Glutamatergic neuron (in vitro differentiated cells): ENCODE results near the gene BMP2. TPM values are rescaled to one million over a fixed set of nuclear protein-coding genes. Genes with fewer than 3 reads are reported as not detected.

Experiments used
- DNase-seq: peaks from one replicate; pipeline ENCODE4 v3.0.0; 2022
- H3K27ac Mint-ChIP-seq: one replicate; pipeline ENCODE4 v1.8.0; 2020; ENCODE audit warnings: mild to moderate bottlenecking, mixed read lengths, inconsistent platforms; ENCODE audit not compliant: unreplicated experiment
- H3K27me3 Mint-ChIP-seq: one replicate; pipeline ENCODE4 v1.8.0; 2020; ENCODE audit warnings: mild to moderate bottlenecking, moderate library complexity, mixed read lengths, inconsistent platforms; ENCODE audit not compliant: unreplicated experiment
- H3K36me3 Mint-ChIP-seq: one replicate; pipeline ENCODE4 v1.8.0; 2020; ENCODE audit warnings: mild to moderate bottlenecking, mixed read lengths, inconsistent platforms; ENCODE audit not compliant: unreplicated experiment
- H3K4me1 Mint-ChIP-seq: one replicate; pipeline ENCODE4 v1.8.0; 2020; ENCODE audit warnings: mild to moderate bottlenecking, low read depth, mixed read lengths, inconsistent platforms; ENCODE audit not compliant: unreplicated experiment
- H3K4me3 Mint-ChIP-seq: one replicate; pipeline ENCODE4 v1.8.0; 2020; ENCODE audit warnings: mild to moderate bottlenecking, mixed read lengths, inconsistent platforms; ENCODE audit not compliant: unreplicated experiment
- H3K9me3 Mint-ChIP-seq: one replicate; pipeline ENCODE4 v1.8.0; 2020; ENCODE audit warnings: mild to moderate bottlenecking, moderate library complexity, mixed read lengths, inconsistent platforms; ENCODE audit not compliant: unreplicated experiment
- long read RNA-seq: library from polyadenylated mRNA; unstranded; transcript quantifications from one replicate; pipeline ENCODE4 v2.0.0, GENCODE V29; 2020; ENCODE audit not compliant: unreplicated experiment
- total RNA-seq: library from RNA; stranded (reverse); fragmentation: NEBNext Ultra II Directional; extraction: Animal tissue kit (Norgen Biotek cat#: 25700); gene quantifications from one replicate; pipeline ENCODE4 v1.2.1, GENCODE V29; 2021; ENCODE audit not compliant: unreplicated experiment
- TF ChIP-seq, protein P1 (sequence below): fragments of 200-600 bp; sonication (generic); IDR thresholded peaks from one replicate; pipeline ENCODE4 v1.5.0; 2021; ENCODE audit not compliant: partially characterized antibody, unreplicated experiment

The BMP2 gene
- 0.66 TPM for total RNA-seq
- long read RNA-seq, partial matches to known transcripts: 0 of 1 reads
- long read RNA-seq, other reads (novel, unspliced or antisense): 0 of 1 reads

DNA sequence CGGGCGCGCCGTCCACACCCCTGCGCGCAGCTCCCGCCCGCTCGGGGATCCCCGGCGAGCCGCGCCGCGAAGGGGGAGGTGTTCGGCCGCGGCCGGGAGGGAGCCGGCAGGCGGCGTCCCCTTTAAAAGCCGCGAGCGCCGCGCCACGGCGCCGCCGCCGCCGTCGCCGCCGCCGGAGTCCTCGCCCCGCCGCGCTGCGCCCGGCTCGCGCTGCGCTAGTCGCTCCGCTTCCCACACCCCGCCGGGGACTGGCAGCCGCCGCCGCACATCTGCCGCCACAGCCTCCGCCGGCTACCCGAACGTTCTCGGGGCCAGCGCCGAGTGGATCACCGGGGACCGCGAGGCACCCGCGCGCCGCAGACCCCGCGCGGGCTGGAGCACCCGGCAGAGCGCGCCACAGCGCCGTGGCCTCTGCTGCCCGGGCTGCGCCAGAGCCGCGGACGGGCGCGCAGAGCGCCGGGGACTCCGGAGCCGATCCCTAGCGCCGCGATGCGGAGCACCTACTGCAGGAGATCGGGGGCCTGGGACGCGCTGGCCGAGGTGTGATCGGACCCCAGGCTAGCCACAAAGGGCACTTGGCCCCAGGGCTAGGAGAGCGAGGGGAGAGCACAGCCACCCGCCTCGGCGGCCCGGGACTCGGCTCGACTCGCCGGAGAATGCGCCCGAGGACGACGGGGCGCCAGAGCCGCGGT, at the start of gene BMP2:
Gene BMP2 (plus strand): TSS at position 151 of the 692 bp plus-strand sequence. CDS start 2,441 bp downstream, outside the sequence.
- H3K36me3 Mint-ChIP-seq: no peaks in the 10 kb centered on the region
- H3K9me3 Mint-ChIP-seq: peaks cover 10% of the 10 kb centered on the region
- DNase-seq: peak; percentile 70
- TF ChIP-seq, protein P1, sequence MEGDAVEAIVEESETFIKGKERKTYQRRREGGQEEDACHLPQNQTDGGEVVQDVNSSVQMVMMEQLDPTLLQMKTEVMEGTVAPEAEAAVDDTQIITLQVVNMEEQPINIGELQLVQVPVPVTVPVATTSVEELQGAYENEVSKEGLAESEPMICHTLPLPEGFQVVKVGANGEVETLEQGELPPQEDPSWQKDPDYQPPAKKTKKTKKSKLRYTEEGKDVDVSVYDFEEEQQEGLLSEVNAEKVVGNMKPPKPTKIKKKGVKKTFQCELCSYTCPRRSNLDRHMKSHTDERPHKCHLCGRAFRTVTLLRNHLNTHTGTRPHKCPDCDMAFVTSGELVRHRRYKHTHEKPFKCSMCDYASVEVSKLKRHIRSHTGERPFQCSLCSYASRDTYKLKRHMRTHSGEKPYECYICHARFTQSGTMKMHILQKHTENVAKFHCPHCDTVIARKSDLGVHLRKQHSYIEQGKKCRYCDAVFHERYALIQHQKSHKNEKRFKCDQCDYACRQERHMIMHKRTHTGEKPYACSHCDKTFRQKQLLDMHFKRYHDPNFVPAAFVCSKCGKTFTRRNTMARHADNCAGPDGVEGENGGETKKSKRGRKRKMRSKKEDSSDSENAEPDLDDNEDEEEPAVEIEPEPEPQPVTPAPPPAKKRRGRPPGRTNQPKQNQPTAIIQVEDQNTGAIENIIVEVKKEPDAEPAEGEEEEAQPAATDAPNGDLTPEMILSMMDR: no peak
- H3K27me3 Mint-ChIP-seq: peaks cover 11% of the 10 kb centered on the region
- peaks cover 2% of the 10 kb centered on the region for H3K4me1 Mint-ChIP-seq
- H3K27ac Mint-ChIP-seq: peak within 1 kb of the TSS; percentile 38
- peak within 1 kb of the TSS; percentile 85 for H3K4me3 Mint-ChIP-seq

DNA sequence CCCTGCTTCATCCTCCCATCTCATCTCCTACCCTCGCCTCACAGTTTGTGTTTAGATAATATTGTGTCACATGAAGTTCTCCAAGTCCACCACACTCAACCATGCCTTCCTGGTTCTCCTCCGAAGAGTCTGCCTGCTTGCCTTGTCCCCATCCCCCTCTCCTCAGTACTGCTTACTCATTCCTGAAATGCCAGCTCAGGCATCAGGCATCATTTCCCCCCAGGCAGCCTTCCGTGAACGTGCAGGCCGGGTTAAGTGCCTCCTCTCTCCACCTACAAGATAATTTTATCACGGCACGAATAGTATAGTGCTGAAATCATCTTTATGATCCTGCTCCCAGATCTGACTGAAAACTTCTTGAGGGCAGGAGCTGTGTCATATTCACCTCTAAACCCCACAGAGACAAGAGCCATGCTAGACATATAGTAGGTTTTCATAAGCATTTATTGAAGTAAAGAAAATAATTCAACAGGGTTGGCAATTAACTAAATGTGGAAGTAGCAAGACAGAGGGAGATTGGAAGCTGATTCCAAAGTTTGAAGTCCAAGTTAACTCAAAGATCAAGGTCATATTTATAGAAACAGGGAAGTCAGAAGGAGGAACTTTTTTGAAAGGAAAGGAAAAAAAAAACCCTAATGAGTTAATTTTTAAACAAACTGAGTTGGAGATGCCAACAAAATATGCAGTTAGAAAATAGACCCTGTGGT, 48.7 kb upstream of the BMP2 start:
- TF ChIP-seq, protein P1: no peak
- Mint-ChIP-seq H3K4me1 (no peaks in the 10 kb centered on the region), H3K9me3 (no peaks in the 10 kb centered on the region), H3K27ac (no peak overlapping the region), H3K27me3 (peaks cover 4% of the 10 kb centered on the region), H3K36me3 (no peaks in the 10 kb centered on the region), H3K4me3 (no peak overlapping the region)
- no peak for DNase-seq

DNA sequence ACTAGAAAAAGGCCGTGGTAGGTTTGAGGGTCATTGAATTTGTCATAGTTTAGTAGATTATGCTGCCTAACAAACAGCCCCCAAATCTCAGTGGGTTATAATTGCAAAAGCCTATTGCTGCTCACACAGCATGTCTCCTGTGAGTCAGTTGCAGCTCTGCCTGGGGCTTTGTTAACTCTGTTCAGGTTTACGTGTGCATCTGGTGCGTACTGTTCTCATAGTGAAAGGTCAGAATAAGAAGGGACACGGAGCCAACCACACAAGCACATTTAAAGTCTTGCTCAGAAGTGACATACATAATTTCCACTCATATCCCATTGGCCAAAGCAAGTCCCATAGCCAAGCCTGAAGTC, 48.1 kb upstream of the BMP2 start:
- DNase-seq: no peak
- TF ChIP-seq, protein P1: no peak
- H3K4me1 Mint-ChIP-seq: no peaks in the 10 kb centered on the region
- H3K27ac Mint-ChIP-seq: no peak overlapping the region
- no peaks in the 10 kb centered on the region for H3K36me3 Mint-ChIP-seq
- H3K4me3 Mint-ChIP-seq: no peak overlapping the region
- peaks cover 4% of the 10 kb centered on the region for H3K27me3 Mint-ChIP-seq
- H3K9me3 Mint-ChIP-seq: no peaks in the 10 kb centered on the region

DNA sequence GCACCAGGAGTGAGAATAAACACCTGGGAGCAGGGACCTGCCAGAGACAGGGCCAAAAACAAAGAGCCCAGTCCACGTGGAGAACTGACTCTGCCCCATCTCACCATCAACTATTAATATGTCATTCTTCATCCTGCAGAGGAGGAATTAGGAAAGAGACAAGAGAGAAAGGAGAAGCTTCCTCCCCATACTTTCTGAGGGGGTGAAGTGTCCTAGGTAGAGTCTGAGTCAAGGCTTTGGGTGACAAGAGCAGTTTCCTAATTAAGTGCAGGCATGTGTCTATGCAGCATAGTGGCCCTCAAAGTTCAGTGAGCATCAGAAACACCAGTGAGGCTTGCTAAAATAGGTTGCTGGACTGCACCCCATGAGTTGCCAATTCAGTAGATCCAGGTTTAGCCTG, 40.7 kb upstream of the BMP2 start:
- TF ChIP-seq, protein P1: no peak
- no peaks in the 10 kb centered on the region for H3K9me3 Mint-ChIP-seq
- no peak overlapping the region for H3K27ac Mint-ChIP-seq
- H3K36me3 Mint-ChIP-seq: no peaks in the 10 kb centered on the region
- DNase-seq: no peak
- no peak overlapping the region for H3K4me3 Mint-ChIP-seq
- peaks cover 2% of the 10 kb centered on the region for H3K27me3 Mint-ChIP-seq
- no peaks in the 10 kb centered on the region for H3K4me1 Mint-ChIP-seq
